GM21526 (cell line): Measurements from ENCODE around the gene DIAPH3.

Experiments used
- ATAC-seq: cut with Tn5 transposase; IDR thresholded peaks from one replicate; pipeline ENCODE4 v1.9.1; 2021; ENCODE audit warnings: moderate library complexity; ENCODE audit not compliant: unreplicated experiment, low FRiP score

The DIAPH3 gene

GRCh38 chr13:59801107-59801880 lies 362.4 kb downstream of the DIAPH3 start:
- no peak for ATAC-seq

DNA sequence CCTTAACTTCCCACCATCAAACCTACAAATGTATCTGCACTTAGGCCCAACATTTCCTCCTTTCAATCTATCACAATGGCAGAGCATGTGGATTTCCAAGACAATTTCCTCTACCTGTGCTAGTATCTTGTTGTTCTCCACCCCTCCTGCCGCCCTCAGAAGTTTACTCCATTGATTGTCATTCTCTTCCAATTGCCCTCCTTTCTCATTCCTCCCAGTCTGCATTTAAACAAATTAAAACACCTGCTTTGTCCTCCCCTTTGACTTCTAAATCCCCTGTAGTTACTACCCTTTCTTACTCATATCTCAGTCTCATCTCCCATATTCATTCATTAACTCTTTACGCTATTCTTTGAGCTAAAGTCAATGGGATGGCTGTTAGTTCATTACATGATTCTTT lies 370.6 kb downstream of the DIAPH3 start:
- no peak for ATAC-seq

GRCh38 chr13:59790626-59791025 lies 373.1 kb downstream of the DIAPH3 start:
- no peak for ATAC-seq

GRCh38 chr13:59789558-59789957 lies 374.2 kb downstream of the DIAPH3 start:
- no peak for ATAC-seq

GRCh38 chr13:59787679-59788078 lies 376.0 kb downstream of the DIAPH3 start:
- no peak for ATAC-seq

- no peak for ATAC-seq
Measured at GRCh38 chr13:59782696-59783095, 381.0 kb downstream of the DIAPH3 start.

- no peak for ATAC-seq
Measured at GRCh38 chr13:59780058-59780457, 383.7 kb downstream of the DIAPH3 start.

- peak; percentile 61 for ATAC-seq
Measured at GRCh38 chr13:59776924-59777690, 386.6 kb downstream of the DIAPH3 start.

GRCh38 chr13:59774491-59774971 lies 389.2 kb downstream of the DIAPH3 start:
- no peak for ATAC-seq

- no peak for ATAC-seq
Measured at GRCh38 chr13:59771272-59771671, 392.5 kb downstream of the DIAPH3 start.

DNA sequence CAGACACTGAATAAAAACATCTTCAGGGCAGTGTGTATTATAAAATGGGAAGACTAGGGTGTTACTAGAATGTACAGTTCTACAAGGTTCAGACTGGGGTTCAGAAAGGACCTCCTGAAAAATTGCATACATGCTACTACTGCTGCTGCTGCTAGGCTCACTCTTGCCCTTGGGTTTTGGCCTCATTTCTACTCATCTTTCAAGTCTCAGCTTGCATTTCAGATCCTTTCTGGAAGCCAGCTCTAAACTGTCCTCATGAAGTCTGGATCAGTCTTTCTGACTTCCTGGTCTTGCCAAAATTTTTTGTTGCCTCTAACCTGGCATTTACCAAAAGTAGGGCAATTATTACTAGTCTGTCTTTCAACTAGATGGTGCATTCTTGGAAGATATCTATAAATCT lies 393.3 kb downstream of the DIAPH3 start:
- ATAC-seq: no peak

GRCh38 chr13:59766236-59766635 lies 397.5 kb downstream of the DIAPH3 start:
- ATAC-seq: no peak

DNA sequence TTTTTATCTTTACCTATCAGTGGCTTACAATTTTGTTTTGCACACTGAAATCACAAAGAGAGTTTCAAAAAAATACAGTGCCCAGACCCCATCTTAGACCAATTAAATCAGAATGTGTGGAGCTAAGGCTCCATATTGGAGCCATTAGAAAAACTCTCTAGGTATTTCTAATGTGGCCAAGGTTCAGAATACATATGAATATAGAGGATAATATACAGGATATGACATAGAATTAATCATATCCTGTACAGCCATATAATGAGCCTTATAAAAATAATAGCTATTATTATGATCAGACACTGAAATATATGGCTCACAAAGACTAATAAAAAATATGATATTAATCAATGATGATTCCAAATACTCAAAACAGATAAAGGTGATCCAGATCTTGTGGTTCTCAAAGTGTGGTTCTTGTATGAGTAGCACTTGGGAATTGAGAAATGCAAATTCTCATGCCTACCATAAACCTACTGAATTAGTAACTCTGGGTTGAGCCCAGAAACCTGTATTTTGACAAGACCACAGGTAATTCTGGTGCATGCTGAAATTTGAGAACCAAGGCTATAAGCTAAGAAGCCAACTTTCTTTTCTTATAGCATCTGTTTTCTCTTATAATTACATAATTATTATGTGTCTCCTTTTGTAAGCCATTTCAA lies 408.0 kb downstream of the DIAPH3 start:
- ATAC-seq: peak; percentile 53

DNA sequence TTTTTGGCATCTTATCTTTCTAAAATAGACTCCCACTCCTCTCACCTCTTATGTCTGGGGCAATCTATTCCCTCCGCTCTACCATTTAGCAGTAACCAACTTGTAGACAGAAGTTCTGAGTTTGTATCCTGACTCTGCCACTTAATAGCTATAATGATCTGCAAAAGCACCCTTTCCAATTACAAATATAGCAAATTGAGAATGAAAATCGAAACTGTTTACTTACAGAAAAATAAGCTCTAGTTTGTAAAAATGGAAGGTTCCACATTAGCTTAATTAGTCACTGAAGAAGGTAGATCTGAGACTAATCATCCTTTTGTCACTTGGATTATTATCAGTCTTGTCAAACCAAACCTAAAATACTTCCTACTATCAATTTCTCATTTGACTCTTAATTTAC lies 409.3 kb downstream of the DIAPH3 start:
- no peak for ATAC-seq

- ATAC-seq: no peak
Measured at GRCh38 chr13:59750860-59751259, 412.9 kb downstream of the DIAPH3 start.

- no peak for ATAC-seq
Measured at GRCh38 chr13:59748046-59748445, 415.7 kb downstream of the DIAPH3 start.

DNA sequence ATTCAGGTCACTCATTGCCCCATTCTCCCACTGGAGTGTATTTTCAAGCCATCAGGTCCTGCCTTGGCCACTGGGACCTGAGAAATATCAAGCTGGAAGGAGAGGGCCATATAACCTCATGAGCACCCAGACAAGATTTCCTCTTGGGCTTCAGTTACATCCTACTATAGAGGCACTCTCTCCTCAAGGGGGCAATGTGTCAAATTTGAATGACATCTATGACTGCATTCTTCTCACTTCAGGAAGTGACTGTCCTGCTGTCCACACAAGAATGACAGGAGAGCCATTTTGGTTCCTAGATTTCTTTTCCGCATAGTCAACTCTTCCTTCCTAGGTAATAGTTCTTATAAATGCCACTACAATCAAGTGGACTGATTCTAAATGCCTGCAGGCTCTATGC lies 416.2 kb downstream of the DIAPH3 start:
- ATAC-seq: no peak

- ATAC-seq: no peak
Measured at GRCh38 chr13:59746291-59746962, 417.3 kb downstream of the DIAPH3 start.

GRCh38 chr13:59745392-59745788 lies 418.3 kb downstream of the DIAPH3 start:
- no peak for ATAC-seq

- ATAC-seq: peak; percentile 54
Measured at GRCh38 chr13:59744747-59745391, 418.9 kb downstream of the DIAPH3 start.
